IMR-90 (cell line): ENCODE measurements around the gene RIOX2. TPM values are rescaled to one million over a fixed set of nuclear protein-coding genes. Genes with fewer than 3 reads are reported as not detected.

Experiments used
- ATAC-seq: fragments of 200-7000 bp; cut with Tn5 transposase; 2 replicates; pipeline ENCODE4 v1.9.1; 2020; ENCODE audit warnings: low read depth, mild to moderate bottlenecking, moderate library complexity
- BruUV-seq: library from RNA; stranded (reverse); fragments of 400-500 nt; replicated peaks from 2 replicates; lab custom pipeline; 2021; lab: Mats Ljungman, UMichigan
- CTCF ChIA-PET: fragments of 300-600 bp; formaldehyde crosslinking; extraction: SDS; loops from one replicate; lab custom pipeline; 2021; ENCODE audit warnings: antibody characterized with exemption; lab: Yijun Ruan, JAX
- POLR2A ChIA-PET: fragments of 300-600 bp; sonication (Branson Sonifier 250); formaldehyde crosslinking; loops from one replicate; lab custom pipeline; 2022; ENCODE audit warnings: antibody characterized with exemption; ENCODE audit not compliant: unreplicated experiment; lab: Charles Lee
- DNase-seq: peaks from one replicate; pipeline ENCODE4 v3.0.0; 2013
- H2AFZ ChIP-seq: replicated peaks from 2 replicates; pipeline ENCODE3; 2013; ENCODE audit warnings: low read length, mild to moderate bottlenecking; ENCODE audit not compliant: poor library complexity
- H2AK5ac ChIP-seq: 2 replicates; pipeline ENCODE4 v1.6.1; 2013; ENCODE audit warnings: low read depth, low read length, inconsistent platforms
- H2AK9ac ChIP-seq: replicated peaks from 2 replicates; pipeline ENCODE3; 2013; ENCODE audit warnings: mild to moderate bottlenecking, low read depth, low read length, moderate library complexity; ENCODE audit not compliant: poor library complexity
- H2BK120ac ChIP-seq: 2 replicates; pipeline ENCODE4 v1.6.1; 2013; ENCODE audit warnings: low read depth, low read length, inconsistent platforms
- H2BK15ac ChIP-seq: 3 replicates; pipeline ENCODE4 v1.6.1; 2013; ENCODE audit warnings: low read depth, low read length, inconsistent platforms
- H2BK20ac ChIP-seq: 2 replicates; pipeline ENCODE4 v1.6.1; 2013; ENCODE audit warnings: low read depth, mild to moderate bottlenecking, inconsistent platforms, low read length, moderate library complexity
- H2BK5ac ChIP-seq: 2 replicates; pipeline ENCODE4 v1.6.1; 2013; ENCODE audit warnings: mild to moderate bottlenecking, low read depth, low read length, inconsistent platforms; ENCODE audit not compliant: poor library complexity, severe bottlenecking
- H3K14ac ChIP-seq: replicated peaks from 2 replicates; pipeline ENCODE4 v1.6.1; 2013; ENCODE audit warnings: low read depth, low read length, inconsistent platforms
- H3K18ac ChIP-seq: 2 replicates; pipeline ENCODE4 v1.6.1; 2013; ENCODE audit warnings: low read depth, low read length, control low read depth
- H3K23ac ChIP-seq: 2 replicates; pipeline ENCODE4 v1.6.1; 2013; ENCODE audit warnings: low read depth, low read length, inconsistent platforms
- H3K27ac ChIP-seq: 2 replicates; pipeline ENCODE4 v1.5.1; 2013; ENCODE audit warnings: mild to moderate bottlenecking, control low read depth, low read length; ENCODE audit not compliant: insufficient read depth
- H3K27me3 ChIP-seq: 2 replicates; pipeline ENCODE4 v1.6.1; 2013; ENCODE audit warnings: low read length; ENCODE audit not compliant: control insufficient read depth, insufficient read depth
- H3K36me3 ChIP-seq: 2 replicates; pipeline ENCODE4 v1.6.1; 2013; ENCODE audit warnings: low read length, mixed read lengths; ENCODE audit not compliant: control insufficient read depth, insufficient read depth
- H3K4ac ChIP-seq: 2 replicates; pipeline ENCODE4 v1.6.1; 2013; ENCODE audit warnings: low read depth, low read length, inconsistent platforms
- H3K4me1 ChIP-seq: 2 replicates; pipeline ENCODE4 v1.6.1; 2013; ENCODE audit warnings: low read length, mixed read lengths; ENCODE audit not compliant: control insufficient read depth, insufficient read depth
- H3K4me2 ChIP-seq: 2 replicates; pipeline ENCODE4 v1.6.1; 2013; ENCODE audit warnings: low read depth, mild to moderate bottlenecking, control low read depth, low read length, moderate library complexity
- H3K4me3 ChIP-seq: 2 replicates; pipeline ENCODE4 v1.5.1; 2013; ENCODE audit warnings: low read depth, mild to moderate bottlenecking, control low read depth, low read length, moderate library complexity; ENCODE audit not compliant: insufficient read depth
- H3K56ac ChIP-seq: 2 replicates; pipeline ENCODE4 v1.6.1; 2013; ENCODE audit warnings: low read length, inconsistent platforms; ENCODE audit not compliant: insufficient read depth; ENCODE audit errors: extremely low read depth
- H3K79me1 ChIP-seq, 2 experiments: 2 replicates each; pipeline ENCODE4 v1.6.1; 2013; ENCODE audit warnings: low read length in 2 of 2, inconsistent platforms in 1 of 2, low read depth in 1 of 2
- H3K9ac ChIP-seq: 2 replicates; pipeline ENCODE4 v1.6.1; 2013; ENCODE audit warnings: low read depth, low read length, control low read depth
- H3K9me1 ChIP-seq: 2 replicates; pipeline ENCODE4 v1.6.1; 2013; ENCODE audit warnings: low read length, inconsistent platforms; ENCODE audit not compliant: insufficient read depth
- H3K9me3 ChIP-seq: 2 replicates; pipeline ENCODE4 v1.6.1; 2013; ENCODE audit warnings: low read length; ENCODE audit not compliant: control insufficient read depth, insufficient read depth
- H4K20me1 ChIP-seq: 2 replicates; pipeline ENCODE4 v1.6.1; 2013; ENCODE audit warnings: low read length, inconsistent platforms; ENCODE audit not compliant: insufficient read depth
- H4K5ac ChIP-seq: 2 replicates; pipeline ENCODE4 v1.6.1; 2013; ENCODE audit warnings: mild to moderate bottlenecking, low read depth, low read length, control low read depth
- H4K8ac ChIP-seq, 2 experiments: 2 replicates each; pipeline ENCODE4 v1.6.1; 2013; ENCODE audit warnings: low read depth in 2 of 2, low read length in 2 of 2, control low read depth in 1 of 2, inconsistent platforms in 1 of 2
- H4K91ac ChIP-seq: 2 replicates; pipeline ENCODE4 v1.6.1; 2013; ENCODE audit warnings: low read depth, low read length, inconsistent platforms; ENCODE audit not compliant: insufficient read depth
- BHLHE40 ChIP-seq: fragments of 150-350 bp; IDR thresholded peaks from 2 replicates; pipeline ENCODE4 v1.6.1; 2016; ENCODE audit warnings: mild to moderate bottlenecking, low read depth, low read length
- CEBPB ChIP-seq: IDR thresholded peaks from 2 replicates; pipeline ENCODE4 v1.6.1; 2012; ENCODE audit warnings: low read depth, low read length, improper control_type of control experiment
- CHD1 ChIP-seq: IDR thresholded peaks from 2 replicates; pipeline ENCODE4 v1.6.1; 2012; ENCODE audit warnings: low read depth, low read length, improper control_type of control experiment
- CTCF ChIP-seq: conservative IDR thresholded peaks from 2 replicates; pipeline ENCODE4 v1.5.1; 2012; ENCODE audit warnings: mild to moderate bottlenecking, low read depth, low read length, improper control_type of control experiment
- ELK1 ChIP-seq: fragments of 150-350 bp; IDR thresholded peaks from 2 replicates; pipeline ENCODE4 v1.6.1; 2016; ENCODE audit warnings: low read depth, mild to moderate bottlenecking, low read length, moderate library complexity, borderline replicate concordance
- FOS ChIP-seq: fragments of 150-350 bp; IDR thresholded peaks from 2 replicates; pipeline ENCODE4 v1.6.1; 2016; ENCODE audit warnings: low read depth, low read length
- MAFK ChIP-seq: IDR thresholded peaks from 2 replicates; pipeline ENCODE4 v1.6.1; 2012; ENCODE audit warnings: low read depth, low read length, improper control_type of control experiment
- MAZ ChIP-seq: IDR thresholded peaks from 2 replicates; pipeline ENCODE4 v1.6.1; 2012; ENCODE audit warnings: low read depth, mild to moderate bottlenecking, low read length, improper control_type of control experiment, moderate library complexity, borderline replicate concordance
- MXI1 ChIP-seq: IDR thresholded peaks from 2 replicates; pipeline ENCODE4 v1.6.1; 2012; ENCODE audit warnings: low read depth, mild to moderate bottlenecking, low read length, moderate library complexity, borderline replicate concordance
- NFE2L2 ChIP-seq: fragments of 150-350 bp; IDR thresholded peaks from 2 replicates; pipeline ENCODE4 v1.6.1; 2016; ENCODE audit warnings: low read depth, mild to moderate bottlenecking, low read length
- POLR2A ChIP-seq: IDR thresholded peaks from 2 replicates; pipeline ENCODE4 v1.6.1; 2012; ENCODE audit warnings: mild to moderate bottlenecking, low read depth, low read length
- RAD21 ChIP-seq: IDR thresholded peaks from 2 replicates; pipeline ENCODE4 v1.6.1; 2012; ENCODE audit warnings: low read length, improper control_type of control experiment
- RCOR1 ChIP-seq: IDR thresholded peaks from 2 replicates; pipeline ENCODE4 v1.6.1; 2012; ENCODE audit warnings: mild to moderate bottlenecking, low read length, improper control_type of control experiment; ENCODE audit not compliant: insufficient replicate concordance
- RFX5 ChIP-seq: IDR thresholded peaks from 2 replicates; pipeline ENCODE4 v1.8.0; 2012; ENCODE audit warnings: low read depth, mild to moderate bottlenecking, low read length, moderate library complexity
- SMC3 ChIP-seq: fragments of 150-350 bp; IDR thresholded peaks from 2 replicates; pipeline ENCODE4 v1.6.1; 2016; ENCODE audit warnings: low read depth, mild to moderate bottlenecking, antibody characterized with exemption, low read length, moderate library complexity
- USF2 ChIP-seq: fragments of 150-350 bp; IDR thresholded peaks from 2 replicates; pipeline ENCODE4 v1.6.1; 2017; ENCODE audit warnings: mild to moderate bottlenecking, antibody characterized with exemption, low read length, low read depth
- WGBS, 2 experiments: methylation state at CpG; one replicate each; pipeline versions ENCODE4 v1.1.5 to v1.1.7; 2013; ENCODE audit warnings: missing lambda C conversion rate in 2 of 2; ENCODE audit not compliant: insufficient read length in 1 of 2; ENCODE audit errors: extremely low coverage in 2 of 2; 5-methylcytosine and 5-hydroxymethylcytosine counted together
- dilution Hi-C: fragments of 300-500 bp; cut with HindIII; formaldehyde crosslinking; loops from one replicate; pipeline ENCODE4 v1.14.3; 2018; ENCODE audit warnings: low sequenced_read_pairs; ENCODE audit not compliant: unreplicated experiment
- in situ Hi-C: fragments of 300-500 bp; cut with MboI; formaldehyde crosslinking; loops from 3 replicates; pipeline ENCODE4 v1.14.3; 2019; ENCODE audit warnings: low sequenced_read_pairs, inconsistent platforms, mixed read lengths
- intact Hi-C: fragments of 100-400 bp; cut with micrococcal nuclease; formaldehyde crosslinking; loops from 2 replicates; pipeline ENCODE4 v1.10.0; 2022
- polyA plus RNA-seq, 3 experiments: library from polyadenylated mRNA; depleted of rRNA; stranded (reverse); fragments of >200 nt; gene quantifications; 2 replicates each; pipeline ENCODE4 v1.2.3, GENCODE V29; 2012; ENCODE audit warnings: low replicate concordance in 1 of 3
- total RNA-seq: library from RNA; depleted of rRNA; stranded (reverse); fragments of >200 nt; gene quantifications from 2 replicates; pipeline ENCODE4 v1.2.3, GENCODE V29; 2012

The RIOX2 gene
- total and polyA plus RNA-seq, 2 of the 4 experiments (the other 2 are of a cell fraction) = 17.2 to 26.7 TPM

- no peak overlapping the region for H3K4me3 ChIP-seq
- no peaks in the 10 kb centered on the region for H3K27me3 ChIP-seq
- H3K4me1 ChIP-seq = 0 out of 2 replicates have a peak, but pooled peaks cover under 1% of the 10 kb centered on the region
- in situ Hi-C loops (no loop called here), intact Hi-C loops (no loop called here), dilution Hi-C loops (no loop called here)
- no peak overlapping the region for H3K23ac ChIP-seq
- no peaks in the 10 kb centered on the region for H4K20me1 ChIP-seq
- no peak for TF ChIP-seq CEBPB
- no peak for TF ChIP-seq POLR2A
- TF ChIP-seq RFX5 = no peak
- no peak for TF ChIP-seq NFE2L2
- TF ChIP-seq FOS = no peak
- no peak for TF ChIP-seq ELK1
- TF ChIP-seq CHD1 = no peak
- no peak for TF ChIP-seq MAFK
- no peak for TF ChIP-seq BHLHE40
- TF ChIP-seq CTCF = no peak
- TF ChIP-seq MAZ = no peak
- no peak for TF ChIP-seq RAD21
- no peak for TF ChIP-seq USF2
- no peak for TF ChIP-seq RCOR1
- no peak for TF ChIP-seq MXI1
- TF ChIP-seq SMC3 = no peak
- no peak overlapping the region for H2AFZ ChIP-seq
- ChIA-PET CTCF (no interaction called here), POLR2A (no interaction called here)
- H2BK5ac ChIP-seq = no peak overlapping the region
- no CpG with 5 or more reads among the region's 3 CpGs for WGBS, 2 experiments
- ATAC-seq (no peak), DNase-seq (no peak)
- no peak overlapping the region for H2BK20ac ChIP-seq
- H3K4ac ChIP-seq = no peak overlapping the region
- H3K18ac ChIP-seq = no peak overlapping the region
- H3K56ac ChIP-seq = no peak overlapping the region
- H3K9me3 ChIP-seq = no peaks in the 10 kb centered on the region
- no peak overlapping the region for H2BK120ac ChIP-seq
- BruUV-seq = no TSS peak
- H3K9me1 ChIP-seq = no peaks in the 10 kb centered on the region
- no peak overlapping the region for H4K8ac ChIP-seq
- H2AK5ac ChIP-seq = no peak overlapping the region
- no peak overlapping the region for H2AK9ac ChIP-seq
- H3K9ac ChIP-seq = no peak overlapping the region
- H4K5ac ChIP-seq = no peak overlapping the region
- no peak overlapping the region for H3K14ac ChIP-seq
- H4K91ac ChIP-seq = no peak overlapping the region
- H3K27ac ChIP-seq = no peak overlapping the region
- no peak overlapping the region for H2BK15ac ChIP-seq
- H3K4me2 ChIP-seq = no peak overlapping the region
- H3K79me1 ChIP-seq = no peaks in the 10 kb centered on the region
- peaks cover 2% of the 10 kb centered on the region; the same call in 1 of the 2 replicates for H3K36me3 ChIP-seq
These were observed 75.7 kb downstream of the RIOX2 start for GRCh38 chr3:97896547-97896946.
